HepG2 (cell line): ENCODE data around the gene PLXDC2. TPM values are rescaled to one million over a fixed set of nuclear protein-coding genes. Genes with fewer than 3 reads are reported as not detected.

Experiments
- BCL6 ChIP-seq: IDR thresholded peaks from 2 replicates; pipeline ENCODE4 v1.6.1; 2016; ENCODE audit warnings: missing genetic modification reagents, missing compliant biosample characterization
- EP300 ChIP-seq, 3 experiments: sonication (generic) in 1 of 3; formaldehyde crosslinking in 1 of 3; IDR thresholded peaks; 2 replicates each; pipeline versions ENCODE4 v1.5.1 to v1.6.1; 2011 to 2020; ENCODE audit warnings: low read depth in 2 of 3, low read length in 2 of 3, borderline replicate concordance in 1 of 3, improper control_type of control experiment in 1 of 3, mild to moderate bottlenecking in 1 of 3, missing genetic modification reagents in 1 of 3, moderate library complexity in 1 of 3
- FOXP1 ChIP-seq, 2 experiments: fragments of 450-650 bp in 1 of 2; IDR thresholded peaks; 2 replicates each; pipeline ENCODE4 v1.6.1; 2017 to 2018; ENCODE audit warnings: antibody characterized with exemption in 1 of 2
- IRX3 ChIP-seq: sonication (generic); formaldehyde crosslinking; IDR thresholded peaks from 2 replicates; pipeline ENCODE4 v1.8.1; 2023; ENCODE audit warnings: mild to moderate bottlenecking, low read depth, missing genetic modification reagents, borderline replicate concordance
- MZF1 ChIP-seq: sonication (generic); formaldehyde crosslinking; IDR thresholded peaks from 2 replicates; pipeline ENCODE4 v1.8.1; 2023; ENCODE audit warnings: mild to moderate bottlenecking, missing genetic modification reagents, borderline replicate concordance
- NFE2L1 ChIP-seq: sonication (generic); formaldehyde crosslinking; IDR thresholded peaks from 2 replicates; pipeline ENCODE4 v1.4.0; 2020; ENCODE audit warnings: missing genetic modification reagents, mild to moderate bottlenecking, borderline replicate concordance
- RARA ChIP-seq: IDR thresholded peaks from 2 replicates; pipeline ENCODE4 v1.6.1; 2016; ENCODE audit warnings: missing genetic modification reagents, missing compliant biosample characterization
- RBM39 ChIP-seq: fragments of 200-400 bp; formaldehyde crosslinking; IDR thresholded peaks from one replicate; pipeline ENCODE4 v1.6.1; 2018; ENCODE audit warnings: antibody characterized with exemption, mild to moderate bottlenecking, low read depth, low read length; ENCODE audit not compliant: poor library complexity, severe bottlenecking
- SAP130 ChIP-seq: IDR thresholded peaks from 2 replicates; pipeline ENCODE4 v1.6.1; 2016; ENCODE audit warnings: low read depth
- SMAD9 ChIP-seq: sonication (generic); formaldehyde crosslinking; IDR thresholded peaks from 2 replicates; pipeline ENCODE4 v1.5.1; 2020; ENCODE audit warnings: mild to moderate bottlenecking, missing genetic modification reagents
- TBL1XR1 ChIP-seq: fragments of 150-350 bp; IDR thresholded peaks from 2 replicates; pipeline ENCODE4 v1.6.1; 2014; ENCODE audit warnings: borderline replicate concordance, low read length; ENCODE audit not compliant: partially characterized antibody
- ZBTB7B ChIP-seq: sonication (generic); formaldehyde crosslinking; IDR thresholded peaks from 2 replicates; pipeline ENCODE4 v1.4.0; 2020; ENCODE audit warnings: missing genetic modification reagents
- ZFP37 ChIP-seq: sonication (generic); formaldehyde crosslinking; IDR thresholded peaks from 2 replicates; pipeline ENCODE4 v1.4.0; 2020; ENCODE audit warnings: missing genetic modification reagents, borderline replicate concordance
- ZMYM4 ChIP-seq: sonication (generic); formaldehyde crosslinking; IDR thresholded peaks from 2 replicates; pipeline ENCODE4 v1.8.1; 2023; ENCODE audit warnings: mild to moderate bottlenecking, missing genetic modification reagents
- ZNF180 ChIP-seq: sonication (generic); formaldehyde crosslinking; IDR thresholded peaks from 2 replicates; pipeline ENCODE4 v1.4.0; 2020; ENCODE audit warnings: low read depth, missing genetic modification reagents, borderline replicate concordance
- ZNF335 ChIP-seq: sonication (generic); formaldehyde crosslinking; IDR thresholded peaks from 2 replicates; pipeline ENCODE4 v1.4.0; 2020; ENCODE audit warnings: missing genetic modification reagents
- polyA plus RNA-seq, 8 experiments: library from polyadenylated mRNA; depleted of rRNA in 3 of 8; stranded (reverse) in 7 of 8; unstranded in 1 of 8; fragments of >200 nt; fragmentation: Illumina TruSeq in 4 of 8; extraction: Trizol in 4 of 8; gene quantifications; 2 replicates each; pipeline versions ENCODE4 v1.2.1 to v1.2.3, GENCODE V29; 2011 to 2016; ENCODE audit warnings: low read depth in 4 of 8, missing spikeins in 1 of 8, mixed read lengths in 1 of 8; ENCODE audit not compliant: insufficient read depth in 1 of 8
- total RNA-seq, 5 experiments: library from RNA; depleted of rRNA; stranded (reverse); fragments of >200 nt; fragmentation: Illumina TruSeq; extraction: Trizol; gene quantifications; 2 replicates each; pipeline ENCODE4 v1.2.3, GENCODE V29; 2016; ENCODE audit warnings: low read depth in 1 of 5
- TF ChIP-seq, protein P1 (sequence below): IDR thresholded peaks from 2 replicates; pipeline ENCODE4 v1.4.0; 2020; ENCODE audit warnings: mild to moderate bottlenecking, missing genetic modification reagents
- TF ChIP-seq, protein P2 (sequence below): sonication (generic); formaldehyde crosslinking; IDR thresholded peaks from 2 replicates; pipeline ENCODE4 v1.5.1; 2020; ENCODE audit warnings: missing genetic modification reagents, mild to moderate bottlenecking, borderline replicate concordance
- TF ChIP-seq, protein P3 (sequence below): sonication (generic); formaldehyde crosslinking; IDR thresholded peaks from 2 replicates; pipeline ENCODE4 v1.4.0; 2020; ENCODE audit warnings: missing genetic modification reagents
- TF ChIP-seq, protein P4 (sequence below): sonication (generic); formaldehyde crosslinking; IDR thresholded peaks from 2 replicates; pipeline ENCODE4 v1.4.0; 2020; ENCODE audit warnings: mild to moderate bottlenecking, missing genetic modification reagents
- TF ChIP-seq, protein P5 (sequence below): sonication (generic); formaldehyde crosslinking; conservative IDR thresholded peaks from 2 replicates; pipeline ENCODE4 v1.5.0; 2020; ENCODE audit warnings: missing genetic modification reagents

PLXDC2 gene
- total and polyA plus RNA-seq, 2 of the 13 experiments (the other 11 are each of a cell fraction or from before 2014, with no cell fraction given): 2.1 to 2.4 TPM

DNA sequence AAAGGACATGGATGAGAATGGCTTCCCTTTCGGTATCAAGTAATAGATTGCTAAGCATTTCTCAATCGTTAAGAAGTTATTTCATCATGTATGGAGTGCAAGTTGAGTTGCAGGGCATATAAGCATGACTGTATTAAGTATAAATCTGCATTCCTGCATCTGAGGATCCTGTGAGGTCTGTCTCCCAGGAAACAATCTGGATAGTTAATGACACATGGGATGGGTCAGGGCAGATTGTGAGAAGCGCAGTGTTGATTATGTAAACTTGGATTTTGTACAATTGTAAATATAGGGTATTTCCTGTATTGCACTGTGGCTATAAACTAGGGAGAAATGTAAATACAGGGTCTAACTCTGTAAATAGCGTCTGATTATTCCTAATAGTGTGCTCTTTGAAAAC lies 102.6 kb downstream of the PLXDC2 start (continued):
- no peak for TF ChIP-seq ZBTB7B (CRISPR knock-in tag)
- no peak for TF ChIP-seq ZFP37 (CRISPR knock-in tag)
- TF ChIP-seq, protein P1, sequence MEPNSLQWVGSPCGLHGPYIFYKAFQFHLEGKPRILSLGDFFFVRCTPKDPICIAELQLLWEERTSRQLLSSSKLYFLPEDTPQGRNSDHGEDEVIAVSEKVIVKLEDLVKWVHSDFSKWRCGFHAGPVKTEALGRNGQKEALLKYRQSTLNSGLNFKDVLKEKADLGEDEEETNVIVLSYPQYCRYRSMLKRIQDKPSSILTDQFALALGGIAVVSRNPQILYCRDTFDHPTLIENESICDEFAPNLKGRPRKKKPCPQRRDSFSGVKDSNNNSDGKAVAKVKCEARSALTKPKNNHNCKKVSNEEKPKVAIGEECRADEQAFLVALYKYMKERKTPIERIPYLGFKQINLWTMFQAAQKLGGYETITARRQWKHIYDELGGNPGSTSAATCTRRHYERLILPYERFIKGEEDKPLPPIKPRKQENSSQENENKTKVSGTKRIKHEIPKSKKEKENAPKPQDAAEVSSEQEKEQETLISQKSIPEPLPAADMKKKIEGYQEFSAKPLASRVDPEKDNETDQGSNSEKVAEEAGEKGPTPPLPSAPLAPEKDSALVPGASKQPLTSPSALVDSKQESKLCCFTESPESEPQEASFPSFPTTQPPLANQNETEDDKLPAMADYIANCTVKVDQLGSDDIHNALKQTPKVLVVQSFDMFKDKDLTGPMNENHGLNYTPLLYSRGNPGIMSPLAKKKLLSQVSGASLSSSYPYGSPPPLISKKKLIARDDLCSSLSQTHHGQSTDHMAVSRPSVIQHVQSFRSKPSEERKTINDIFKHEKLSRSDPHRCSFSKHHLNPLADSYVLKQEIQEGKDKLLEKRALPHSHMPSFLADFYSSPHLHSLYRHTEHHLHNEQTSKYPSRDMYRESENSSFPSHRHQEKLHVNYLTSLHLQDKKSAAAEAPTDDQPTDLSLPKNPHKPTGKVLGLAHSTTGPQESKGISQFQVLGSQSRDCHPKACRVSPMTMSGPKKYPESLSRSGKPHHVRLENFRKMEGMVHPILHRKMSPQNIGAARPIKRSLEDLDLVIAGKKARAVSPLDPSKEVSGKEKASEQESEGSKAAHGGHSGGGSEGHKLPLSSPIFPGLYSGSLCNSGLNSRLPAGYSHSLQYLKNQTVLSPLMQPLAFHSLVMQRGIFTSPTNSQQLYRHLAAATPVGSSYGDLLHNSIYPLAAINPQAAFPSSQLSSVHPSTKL (CRISPR knock-in tag): peak; percentile 68
- peak in 1 of 2 experiments; percentile 46; a peak in 1 of 4 replicates for TF ChIP-seq EP300 (IDR thresholded peaks at IDR 0.05; ENCODE audit: low read depth in 2 of 2, low read length in 2 of 2)
- TF ChIP-seq EP300 (CRISPR knock-in tag; IDR thresholded peaks at IDR 0.05; ENCODE audit: borderline replicate concordance): no peak
- TF ChIP-seq, protein P2, sequence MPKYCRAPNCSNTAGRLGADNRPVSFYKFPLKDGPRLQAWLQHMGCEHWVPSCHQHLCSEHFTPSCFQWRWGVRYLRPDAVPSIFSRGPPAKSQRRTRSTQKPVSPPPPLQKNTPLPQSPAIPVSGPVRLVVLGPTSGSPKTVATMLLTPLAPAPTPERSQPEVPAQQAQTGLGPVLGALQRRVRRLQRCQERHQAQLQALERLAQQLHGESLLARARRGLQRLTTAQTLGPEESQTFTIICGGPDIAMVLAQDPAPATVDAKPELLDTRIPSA (CRISPR knock-in tag): no peak
- TF ChIP-seq RARA (CRISPR knock-in tag): peak; percentile 62; the same call in 1 of the 2 replicates
- TF ChIP-seq, protein P3, sequence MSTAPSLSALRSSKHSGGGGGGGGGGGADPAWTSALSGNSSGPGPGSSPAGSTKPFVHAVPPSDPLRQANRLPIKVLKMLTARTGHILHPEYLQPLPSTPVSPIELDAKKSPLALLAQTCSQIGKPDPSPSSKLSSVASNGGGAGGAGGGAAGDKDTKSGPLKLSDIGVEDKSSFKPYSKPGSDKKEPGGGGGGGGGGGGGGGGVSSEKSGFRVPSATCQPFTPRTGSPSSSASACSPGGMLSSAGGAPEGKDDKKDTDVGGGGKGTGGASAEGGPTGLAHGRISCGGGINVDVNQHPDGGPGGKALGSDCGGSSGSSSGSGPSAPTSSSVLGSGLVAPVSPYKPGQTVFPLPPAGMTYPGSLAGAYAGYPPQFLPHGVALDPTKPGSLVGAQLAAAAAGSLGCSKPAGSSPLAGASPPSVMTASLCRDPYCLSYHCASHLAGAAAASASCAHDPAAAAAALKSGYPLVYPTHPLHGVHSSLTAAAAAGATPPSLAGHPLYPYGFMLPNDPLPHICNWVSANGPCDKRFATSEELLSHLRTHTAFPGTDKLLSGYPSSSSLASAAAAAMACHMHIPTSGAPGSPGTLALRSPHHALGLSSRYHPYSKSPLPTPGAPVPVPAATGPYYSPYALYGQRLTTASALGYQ (CRISPR knock-in tag): no peak
- TF ChIP-seq TBL1XR1: peak; percentile 25
- TF ChIP-seq FOXP1 (IDR thresholded peaks at IDR 0.05): no peak
- TF ChIP-seq FOXP1 (CRISPR knock-in tag; IDR thresholded peaks at IDR 0.05): peak; percentile 82
- peak; percentile 26; the same call in 1 of the 2 replicates for TF ChIP-seq SAP130 (CRISPR knock-in tag)
- no peak for TF ChIP-seq NFE2L1 (CRISPR knock-in tag)
- no peak for TF ChIP-seq SMAD9 (CRISPR knock-in tag)
- TF ChIP-seq, protein P4, sequence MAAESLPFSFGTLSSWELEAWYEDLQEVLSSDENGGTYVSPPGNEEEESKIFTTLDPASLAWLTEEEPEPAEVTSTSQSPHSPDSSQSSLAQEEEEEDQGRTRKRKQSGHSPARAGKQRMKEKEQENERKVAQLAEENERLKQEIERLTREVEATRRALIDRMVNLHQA: no peak
- no peak for TF ChIP-seq ZNF335 (CRISPR knock-in tag)
- TF ChIP-seq BCL6 (CRISPR knock-in tag): peak; percentile 72
- no peak for TF ChIP-seq ZMYM4 (CRISPR knock-in tag)
- TF ChIP-seq ZNF180 (CRISPR knock-in tag): no peak
- no peak for TF ChIP-seq IRX3 (CRISPR knock-in tag)
- TF ChIP-seq, protein P5, sequence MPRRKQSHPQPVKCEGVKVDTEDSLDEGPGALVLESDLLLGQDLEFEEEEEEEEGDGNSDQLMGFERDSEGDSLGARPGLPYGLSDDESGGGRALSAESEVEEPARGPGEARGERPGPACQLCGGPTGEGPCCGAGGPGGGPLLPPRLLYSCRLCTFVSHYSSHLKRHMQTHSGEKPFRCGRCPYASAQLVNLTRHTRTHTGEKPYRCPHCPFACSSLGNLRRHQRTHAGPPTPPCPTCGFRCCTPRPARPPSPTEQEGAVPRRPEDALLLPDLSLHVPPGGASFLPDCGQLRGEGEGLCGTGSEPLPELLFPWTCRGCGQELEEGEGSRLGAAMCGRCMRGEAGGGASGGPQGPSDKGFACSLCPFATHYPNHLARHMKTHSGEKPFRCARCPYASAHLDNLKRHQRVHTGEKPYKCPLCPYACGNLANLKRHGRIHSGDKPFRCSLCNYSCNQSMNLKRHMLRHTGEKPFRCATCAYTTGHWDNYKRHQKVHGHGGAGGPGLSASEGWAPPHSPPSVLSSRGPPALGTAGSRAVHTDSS (CRISPR knock-in tag): no peak
- no peak for TF ChIP-seq RBM39
- TF ChIP-seq MZF1 (CRISPR knock-in tag): no peak
